D341Med (cell line): ENCODE data around the gene PHF21B.

Experiments
- DNase-seq: peaks from one replicate; pipeline ENCODE4 v3.0.0; 2012; ENCODE audit warnings: low spot score

Gene PHF21B

GRCh38 chr22:44840611-44841322 lies 169.0 kb downstream of the PHF21B start:
- DNase-seq: peak; percentile 24

- DNase-seq: peak; percentile 24
These were observed 170.1 kb downstream of the PHF21B start for GRCh38 chr22:44839721-44840120.

- peak; percentile 43 for DNase-seq
These were observed 170.7 kb downstream of the PHF21B start for GRCh38 chr22:44839061-44839460.

GRCh38 chr22:44838316-44839016 lies 171.3 kb downstream of the PHF21B start:
- DNase-seq: peak; percentile 25

GRCh38 chr22:44837481-44837880 lies 172.3 kb downstream of the PHF21B start:
- DNase-seq: peak; percentile 24

GRCh38 chr22:44834065-44834464 lies 175.7 kb downstream of the PHF21B start:
- no peak for DNase-seq

GRCh38 chr22:44831885-44832284 lies 177.9 kb downstream of the PHF21B start:
- DNase-seq: no peak
